Right lobe of liver (tissue), 6 donors: Measurements from ENCODE around the gene UBE2O. TPM values are rescaled to one million over a fixed set of nuclear protein-coding genes. Genes with fewer than 3 reads are reported as not detected.
A peak's percentile ranks its signal among the peaks of the same experiment; 100 is the strongest.

Source experiments
- ATAC-seq, 4 donors: fragments of 200-7000 bp; cut with Tn5 transposase; one replicate each; pipeline ENCODE4 v1.9.1; 2020; ENCODE audit warnings: mild to moderate bottlenecking in 4 of 4, moderate library complexity in 4 of 4
- DNase-seq, 3 donors: peaks; one replicate each; pipeline ENCODE4 v3.0.0-alpha.2; 2020
- H3K27ac ChIP-seq, 3 donors: fragments of 200-600 bp; one replicate each; pipeline ENCODE4 v1.8.0; 2022
- H3K27me3 ChIP-seq, 2 donors: fragments of 200-600 bp; one replicate each; pipeline ENCODE4 v1.8.0; 2022
- H3K36me3 ChIP-seq, 4 donors: fragments of 200-600 bp; sonication (generic) in 1 of 4; one replicate each; pipeline versions ENCODE4 v1.5.1 to v1.8.0; 2017 to 2022; ENCODE audit warnings: control low read depth in 1 of 4
- H3K4me1 ChIP-seq, 4 donors: fragments of 200-600 bp; sonication (generic) in 1 of 4; one replicate each; pipeline versions ENCODE4 v1.5.1 to v1.8.0; 2017 to 2022; ENCODE audit warnings: control low read depth in 1 of 4
- H3K4me3 ChIP-seq, 3 donors: fragments of 200-600 bp; one replicate each; pipeline ENCODE4 v1.8.0; 2022
- H3K9me3 ChIP-seq, 4 donors: fragments of 200-600 bp; sonication (generic) in 1 of 4; one replicate each; pipeline versions ENCODE4 v1.5.1 to v1.8.0; 2017 to 2022; ENCODE audit warnings: control low read depth in 1 of 4
- POLR2A ChIP-seq: fragments of 450-650 bp; IDR thresholded peaks from one replicate; pipeline ENCODE4 v1.6.1; 2017; ENCODE audit warnings: antibody characterized with exemption, mild to moderate bottlenecking
- WGBS: methylation state at CpG from one replicate; pipeline ENCODE4 v1.1.6; 2018; ENCODE audit warnings: low coverage, low lambda C conversion rate; ENCODE audit not compliant: insufficient coverage; ENCODE audit errors: missing lambda C conversion rate; 5-methylcytosine and 5-hydroxymethylcytosine counted together
- intact Hi-C, 2 donors: fragments of 100-400 bp; cut with DNase I; formaldehyde crosslinking; loops; one replicate each; pipeline versions ENCODE4 v1.11.2 to v1.14.1; 2022
- total RNA-seq, 6 experiments: library from RNA; depleted of rRNA in 2 of 6; stranded (reverse); fragments of >200 nt in 2 of 6; fragmentation: NEBNext Ultra II Directional in 3 of 6; extraction: Animal tissue kit (Norgen Biotek cat#: 25700) in 3 of 6; gene quantifications; one replicate each; pipeline versions ENCODE4 v1.1.0 to v1.2.4, GENCODE V29; 2016 to 2023
- TF ChIP-seq, protein P1 (sequence below), 4 donors: fragments of 200-600 bp in 3 of 4; fragments of 450-650 bp in 1 of 4; IDR thresholded peaks; one replicate each; pipeline versions ENCODE4 v1.5.1 to v1.8.0; 2016 to 2022; ENCODE audit warnings: antibody characterized with exemption in 4 of 4, mild to moderate bottlenecking in 2 of 4
- donor health status: DM: no; HTN: yes; CAD: no.
- donor health status: DM: no; HTN: no; CAD: no.
- donor health status: DM: no; HTN: no; CAD: no.
- donor health status: DM: no; HTN: yes; CAD: no.
- donor health status: DM: no; HTN: yes; CAD: no.

UBE2O gene
- total RNA-seq, 6 experiments from 2014 or later: 10.0 to 12.9 (median 12.0) TPM

DNA sequence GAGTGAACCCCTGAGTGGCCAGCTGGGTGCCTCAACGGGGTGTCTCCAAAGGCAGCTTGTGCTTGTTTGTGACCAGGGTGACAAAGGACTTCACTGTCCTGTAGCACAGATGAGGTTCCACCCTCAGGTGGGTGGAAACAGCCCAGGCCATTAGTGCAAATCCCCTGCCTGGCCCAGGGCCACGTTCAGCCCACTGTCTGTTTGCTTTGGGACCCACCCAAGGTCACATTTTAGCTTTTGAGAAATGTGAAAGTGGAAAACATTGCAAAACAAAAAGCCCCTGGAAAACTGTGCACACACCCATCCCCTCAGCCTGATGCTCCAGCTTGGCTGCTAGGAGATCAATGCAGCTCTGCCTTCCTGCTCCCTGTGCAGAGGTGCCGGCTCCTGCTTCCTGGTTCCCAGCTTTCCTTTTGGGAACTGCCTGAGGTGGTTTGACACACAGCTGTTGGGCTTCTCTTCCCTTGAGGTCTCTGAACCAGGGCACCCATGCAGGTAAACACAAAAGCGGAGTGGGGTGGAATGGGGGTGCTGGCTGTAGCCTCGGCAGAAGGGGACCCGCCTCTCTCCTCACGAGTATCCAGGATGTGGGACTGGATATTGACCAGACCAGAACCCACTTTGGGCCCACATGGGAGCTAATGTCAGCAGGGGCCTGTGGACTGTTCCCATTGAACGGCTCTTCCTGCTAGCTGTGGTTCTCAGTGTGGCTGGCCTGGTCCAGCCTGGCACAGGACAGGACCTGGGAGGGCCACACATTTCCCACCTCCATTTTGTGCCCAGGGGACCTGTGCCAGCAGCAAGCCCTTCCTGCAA lies 76.4 kb downstream of the UBE2O start:
- Histone ChIP-seq H3K27me3 (no peaks in the 10 kb centered on the region), H3K4me1 (peaks cover 0 to 7% (median 0%) of the 10 kb centered on the region in 4 donors), H3K27ac (no peak overlapping the region), H3K9me3 (no peaks in the 10 kb centered on the region), H3K4me3 (no peak overlapping the region), H3K36me3 (no peaks in the 10 kb centered on the region)
- intact Hi-C loops: no loop called here
- ATAC-seq: peak in 3 of 4 donors; percentile 26 to 45 (median 45)
- WGBS: 55% methylated on average over 5 of the region's 8 CpGs
- TF ChIP-seq POLR2A: no peak
- no peak for DNase-seq

DNA sequence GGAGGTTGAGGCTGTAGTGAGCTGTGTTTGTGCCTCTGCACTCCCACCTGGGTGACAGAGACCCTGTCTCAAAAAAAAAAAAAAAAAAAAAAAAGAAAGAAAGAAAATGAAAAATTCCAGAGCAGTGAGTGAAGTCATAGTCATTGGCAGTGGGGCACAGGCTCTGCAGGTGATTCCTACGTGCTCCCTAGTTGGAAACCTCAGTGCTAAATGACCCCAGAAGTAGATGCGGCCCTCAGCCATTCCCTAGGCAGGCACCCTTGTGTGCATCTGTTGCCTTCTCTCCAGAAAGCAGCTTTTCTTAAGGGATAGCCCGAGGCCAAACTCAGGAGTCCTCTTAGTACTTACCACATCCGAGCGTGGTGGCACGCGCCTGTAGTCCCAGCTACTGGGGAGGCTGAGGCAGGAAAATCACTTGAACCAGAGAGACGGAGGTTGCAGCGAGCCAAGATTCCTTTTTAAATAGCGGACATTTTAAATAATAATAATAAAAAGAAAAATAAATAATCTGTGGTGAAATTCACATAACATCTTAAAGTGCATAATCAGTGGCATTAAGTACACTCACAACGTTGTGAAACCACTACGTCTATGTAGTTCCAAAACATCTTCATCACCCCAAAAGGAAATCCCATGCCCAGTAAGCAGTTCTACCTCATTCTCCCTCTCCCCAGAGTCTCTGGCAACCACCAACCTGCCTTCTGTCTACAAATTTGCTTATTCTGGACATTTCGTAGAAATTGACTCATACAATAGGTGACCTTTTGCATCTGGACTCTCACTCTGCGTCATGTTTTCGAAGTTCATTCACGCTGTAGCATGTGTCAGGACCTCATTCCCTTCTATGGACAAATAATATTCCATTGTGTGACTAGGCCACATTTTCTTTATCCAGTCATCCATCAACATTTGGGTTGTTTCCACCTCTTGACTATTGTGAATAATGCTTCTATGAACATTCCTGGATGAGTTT lies 81.0 kb downstream of the UBE2O start:
- ATAC-seq: no peak
- intact Hi-C loops: no loop called here
- 83% methylated on average over 15 of the region's 16 CpGs for WGBS

DNA sequence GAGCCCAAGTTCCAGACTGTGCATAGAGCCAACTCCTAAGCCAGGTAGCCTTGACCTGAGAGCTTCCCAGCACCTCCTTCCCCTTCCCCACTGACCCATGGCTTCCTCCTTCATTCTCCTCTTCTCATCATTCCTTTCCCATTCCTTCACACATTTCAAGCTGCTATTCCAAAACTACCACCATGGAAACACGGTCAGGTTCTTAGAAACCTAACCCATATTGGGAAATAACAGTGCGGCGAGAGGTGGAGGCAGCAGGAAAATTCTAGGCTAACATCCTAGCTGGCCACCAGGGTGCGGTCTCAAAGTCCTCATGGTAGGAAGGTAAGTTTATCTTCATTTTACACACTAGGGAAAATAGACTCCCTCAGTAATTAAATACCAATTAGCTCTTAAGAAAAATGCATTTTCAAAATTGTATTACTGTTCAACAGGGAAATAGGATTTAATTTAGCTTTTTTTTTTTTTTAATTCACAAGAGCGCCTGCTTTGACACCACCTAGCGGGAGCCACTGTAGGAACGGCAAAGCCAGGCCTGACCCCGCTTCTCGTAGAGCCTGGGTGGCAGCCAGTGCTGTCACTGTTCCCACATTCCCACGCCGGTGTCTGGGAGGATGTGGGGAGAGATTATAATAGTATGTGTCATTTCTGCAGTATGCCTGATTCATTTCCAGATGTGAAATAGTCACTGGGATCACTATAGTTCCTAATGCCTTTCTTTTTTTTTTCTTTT lies 82.5 kb downstream of the UBE2O start:
- H3K27ac ChIP-seq: no peak overlapping the region
- H3K27me3 ChIP-seq: no peaks in the 10 kb centered on the region
- WGBS: 37% methylated on average over 11 of the region's 11 CpGs
- TF ChIP-seq POLR2A: no peak
- TF ChIP-seq, protein P1, sequence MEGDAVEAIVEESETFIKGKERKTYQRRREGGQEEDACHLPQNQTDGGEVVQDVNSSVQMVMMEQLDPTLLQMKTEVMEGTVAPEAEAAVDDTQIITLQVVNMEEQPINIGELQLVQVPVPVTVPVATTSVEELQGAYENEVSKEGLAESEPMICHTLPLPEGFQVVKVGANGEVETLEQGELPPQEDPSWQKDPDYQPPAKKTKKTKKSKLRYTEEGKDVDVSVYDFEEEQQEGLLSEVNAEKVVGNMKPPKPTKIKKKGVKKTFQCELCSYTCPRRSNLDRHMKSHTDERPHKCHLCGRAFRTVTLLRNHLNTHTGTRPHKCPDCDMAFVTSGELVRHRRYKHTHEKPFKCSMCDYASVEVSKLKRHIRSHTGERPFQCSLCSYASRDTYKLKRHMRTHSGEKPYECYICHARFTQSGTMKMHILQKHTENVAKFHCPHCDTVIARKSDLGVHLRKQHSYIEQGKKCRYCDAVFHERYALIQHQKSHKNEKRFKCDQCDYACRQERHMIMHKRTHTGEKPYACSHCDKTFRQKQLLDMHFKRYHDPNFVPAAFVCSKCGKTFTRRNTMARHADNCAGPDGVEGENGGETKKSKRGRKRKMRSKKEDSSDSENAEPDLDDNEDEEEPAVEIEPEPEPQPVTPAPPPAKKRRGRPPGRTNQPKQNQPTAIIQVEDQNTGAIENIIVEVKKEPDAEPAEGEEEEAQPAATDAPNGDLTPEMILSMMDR (IDR thresholded peaks at IDR 0.05): peak; percentile 26 to 57 (median 32)
- H3K4me3 ChIP-seq: no peak overlapping the region
- DNase-seq (peak in 2 of 3 donors; percentile 66 to 75), ATAC-seq (peak; percentile 78 to 95 (median 84))
- H3K4me1 ChIP-seq: peaks cover 0 to 1% (median 0%) of the 10 kb centered on the region in 4 donors
- H3K9me3 ChIP-seq: no peaks in the 10 kb centered on the region
- no peaks in the 10 kb centered on the region for H3K36me3 ChIP-seq
- intact Hi-C loops: no loop called here

More for the DNA sequence above, 81.0 kb downstream of the UBE2O start:
- TF ChIP-seq POLR2A: no peak
- TF ChIP-seq, protein P1 (IDR thresholded peaks at IDR 0.05): no peak
- no peaks in the 10 kb centered on the region for H3K36me3 ChIP-seq
- H3K27ac ChIP-seq: no peak overlapping the region
- no peaks in the 10 kb centered on the region for H3K27me3 ChIP-seq
- H3K4me3 ChIP-seq: no peak overlapping the region
- no peaks in the 10 kb centered on the region for H3K9me3 ChIP-seq
- DNase-seq: no peak
- H3K4me1 ChIP-seq: peaks cover 0 to 7% (median 0%) of the 10 kb centered on the region in 4 donors

DNA sequence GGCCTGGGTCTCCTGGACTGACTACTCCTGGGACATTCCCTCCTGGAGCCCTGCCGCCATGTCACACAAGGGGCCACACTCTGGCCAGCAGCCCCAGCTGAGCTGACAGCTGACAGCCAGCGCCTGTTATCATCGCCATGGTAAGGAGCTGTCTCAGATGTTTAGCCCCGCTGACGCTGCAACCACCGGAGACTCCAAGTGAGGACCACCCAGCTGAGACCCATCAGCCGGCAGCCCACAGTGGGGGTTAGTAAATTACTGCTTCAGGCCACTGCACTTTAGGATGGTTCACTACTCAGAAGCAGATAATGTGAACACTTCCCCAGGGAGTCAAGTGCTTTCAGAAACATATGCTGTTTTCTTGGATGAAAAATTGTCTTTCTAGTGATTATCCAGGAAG lies 83.1 kb downstream of the UBE2O start:
- intact Hi-C loops: no loop called here
- no peak overlapping the region for H3K4me3 ChIP-seq
- no peak overlapping the region for H3K27ac ChIP-seq
- no peaks in the 10 kb centered on the region for H3K4me1 ChIP-seq
- TF ChIP-seq, protein P1 (IDR thresholded peaks at IDR 0.05): no peak
- no peak for TF ChIP-seq POLR2A
- H3K27me3 ChIP-seq: no peaks in the 10 kb centered on the region
- no peaks in the 10 kb centered on the region for H3K36me3 ChIP-seq
- 25% methylated on average over 2 of the region's 7 CpGs for WGBS
- no peak for ATAC-seq
- H3K9me3 ChIP-seq: no peaks in the 10 kb centered on the region
- DNase-seq: no peak
